Bronchial epithelial cell (primary cell): ENCODE results near the gene GPX4. TPM values are rescaled to one million over a fixed set of nuclear protein-coding genes. Genes with fewer than 3 reads are reported as not detected.

Source experiments
- DNase-seq: peaks from one replicate; pipeline ENCODE4 v3.0.0-alpha.2; 2010; ENCODE audit warnings: low read depth
- FAIRE-seq: peaks from 2 replicates; lab custom pipeline; 2011; peaks lifted over from hg19 to GRCh38; lab: Jason Lieb, UNC
- H3K27me3 ChIP-seq: 2 replicates; pipeline ENCODE4 v1.5.1; 2011; ENCODE audit warnings: low read length; ENCODE audit not compliant: control insufficient read depth, insufficient read depth
- H3K36me3 ChIP-seq: 2 replicates; pipeline ENCODE4 v1.5.1; 2011; ENCODE audit warnings: low read length; ENCODE audit not compliant: control insufficient read depth, insufficient read depth
- H3K4me3 ChIP-seq: 2 replicates; pipeline ENCODE4 v1.5.1; 2011; ENCODE audit warnings: mild to moderate bottlenecking, low read depth, low read length, control low read depth
- total RNA-seq: library from RNA; depleted of rRNA; stranded (reverse); fragments of >200 nt; gene quantifications from 2 replicates; pipeline ENCODE4 v1.2.1, GENCODE V29; 2014
- TF ChIP-seq, protein P1 (sequence below): IDR thresholded peaks from 2 replicates; pipeline ENCODE4 v1.5.1; 2011; ENCODE audit warnings: mild to moderate bottlenecking, moderate library complexity, low read length, control low read depth, inconsistent platforms; ENCODE audit not compliant: insufficient read depth, severe bottlenecking

Gene GPX4
- total RNA-seq, 1 donor from 2014 or later = 291 TPM

DNA sequence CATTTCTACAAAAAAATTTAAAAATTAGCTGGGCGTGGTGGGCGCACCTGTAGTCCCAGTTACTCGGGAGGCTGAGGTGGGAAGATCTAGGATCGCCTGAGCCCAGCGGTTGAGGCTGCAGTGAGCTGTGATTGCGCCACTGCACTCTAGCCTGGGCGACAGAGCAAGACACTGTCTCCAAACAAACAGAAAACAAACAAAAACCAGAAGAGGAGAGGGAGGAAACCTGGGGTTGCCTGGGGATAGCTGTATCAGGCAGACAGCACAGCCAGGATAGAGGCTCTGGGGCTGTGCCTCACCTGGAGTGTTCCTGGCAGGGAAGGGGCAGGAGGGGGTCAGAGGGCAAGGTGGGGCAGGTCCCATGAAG, 6.0 kb upstream of the GPX4 start:
- Histone ChIP-seq H3K36me3 (peaks cover 9% of the 10 kb centered on the region), H3K27me3 (no peaks in the 10 kb centered on the region), H3K4me3 (no peak overlapping the region)
- TF ChIP-seq, protein P1, sequence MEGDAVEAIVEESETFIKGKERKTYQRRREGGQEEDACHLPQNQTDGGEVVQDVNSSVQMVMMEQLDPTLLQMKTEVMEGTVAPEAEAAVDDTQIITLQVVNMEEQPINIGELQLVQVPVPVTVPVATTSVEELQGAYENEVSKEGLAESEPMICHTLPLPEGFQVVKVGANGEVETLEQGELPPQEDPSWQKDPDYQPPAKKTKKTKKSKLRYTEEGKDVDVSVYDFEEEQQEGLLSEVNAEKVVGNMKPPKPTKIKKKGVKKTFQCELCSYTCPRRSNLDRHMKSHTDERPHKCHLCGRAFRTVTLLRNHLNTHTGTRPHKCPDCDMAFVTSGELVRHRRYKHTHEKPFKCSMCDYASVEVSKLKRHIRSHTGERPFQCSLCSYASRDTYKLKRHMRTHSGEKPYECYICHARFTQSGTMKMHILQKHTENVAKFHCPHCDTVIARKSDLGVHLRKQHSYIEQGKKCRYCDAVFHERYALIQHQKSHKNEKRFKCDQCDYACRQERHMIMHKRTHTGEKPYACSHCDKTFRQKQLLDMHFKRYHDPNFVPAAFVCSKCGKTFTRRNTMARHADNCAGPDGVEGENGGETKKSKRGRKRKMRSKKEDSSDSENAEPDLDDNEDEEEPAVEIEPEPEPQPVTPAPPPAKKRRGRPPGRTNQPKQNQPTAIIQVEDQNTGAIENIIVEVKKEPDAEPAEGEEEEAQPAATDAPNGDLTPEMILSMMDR = no peak
- FAIRE-seq (no peak), DNase-seq (no peak)

DNA sequence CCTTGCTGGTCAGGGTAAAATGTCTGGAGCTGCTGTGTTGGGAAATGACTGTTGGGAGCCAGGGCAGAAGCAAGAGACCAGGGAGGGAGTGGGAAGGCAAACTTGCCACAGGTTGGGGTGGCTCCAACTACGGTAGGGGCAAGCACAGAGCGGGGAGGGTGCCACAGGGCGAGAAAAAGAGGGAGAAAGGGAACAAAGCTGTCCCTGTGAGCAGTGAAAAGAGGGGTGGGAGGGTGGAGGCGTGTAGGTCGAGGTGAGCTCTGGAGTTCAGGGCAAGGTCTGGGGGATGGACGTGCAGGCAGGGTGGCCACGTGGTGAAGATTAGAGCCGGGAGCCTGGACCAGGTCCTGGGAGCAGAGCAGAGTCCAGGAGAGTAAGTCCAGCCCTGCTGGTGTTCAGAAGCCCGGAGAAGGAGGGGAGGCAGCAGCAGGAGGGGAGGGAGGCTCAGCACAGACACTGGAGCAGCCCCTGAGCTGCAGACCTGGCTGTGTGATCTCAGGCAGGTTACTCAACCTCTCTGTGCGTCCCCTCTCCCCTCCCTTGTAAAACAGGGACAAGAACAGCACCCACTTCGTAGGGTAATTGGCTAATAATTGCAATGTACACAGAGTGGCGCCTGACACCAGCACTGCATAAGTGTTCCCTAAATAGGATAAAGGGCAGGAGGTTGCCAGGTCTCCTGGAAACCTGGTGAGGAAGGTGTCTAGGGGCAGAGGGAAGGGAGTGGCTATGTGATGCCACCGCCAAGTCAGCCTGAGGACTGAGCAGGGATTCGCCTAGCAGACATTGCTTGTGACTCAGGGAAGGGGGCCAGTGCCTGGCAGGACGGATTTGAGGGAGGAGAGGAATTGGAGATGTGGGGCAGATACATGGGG, 5.4 kb upstream of the GPX4 start:
- Histone ChIP-seq H3K27me3 (no peaks in the 10 kb centered on the region), H3K4me3 (no peak overlapping the region), H3K36me3 (peaks cover 4% of the 10 kb centered on the region)
- FAIRE-seq (no peak), DNase-seq (peak; percentile 72)
- TF ChIP-seq, protein P1 = no peak

DNA sequence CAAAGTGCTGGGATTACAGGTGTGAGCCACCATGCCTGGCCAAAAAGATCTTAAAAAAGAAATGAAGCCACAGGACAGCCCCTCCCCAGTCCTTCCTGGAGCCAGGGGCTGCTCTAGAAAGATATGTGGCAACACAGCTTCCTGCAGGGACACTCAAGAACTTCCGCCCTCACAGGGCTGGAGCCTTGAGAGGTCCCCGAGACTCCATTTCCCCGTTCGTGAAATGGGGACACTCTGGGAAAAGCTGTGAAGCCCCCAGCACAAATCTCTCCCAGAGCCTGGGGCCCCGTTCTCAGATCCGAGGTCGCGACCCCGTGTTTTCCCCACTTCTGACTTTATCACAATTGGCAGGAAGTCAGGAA, 2.5 kb upstream of the GPX4 start:
- no peak for FAIRE-seq
- no peak for DNase-seq
- Histone ChIP-seq H3K27me3 (no peaks in the 10 kb centered on the region), H3K4me3 (no peak overlapping the region), H3K36me3 (peaks cover 3% of the 10 kb centered on the region)
- TF ChIP-seq, protein P1 = no peak

DNA sequence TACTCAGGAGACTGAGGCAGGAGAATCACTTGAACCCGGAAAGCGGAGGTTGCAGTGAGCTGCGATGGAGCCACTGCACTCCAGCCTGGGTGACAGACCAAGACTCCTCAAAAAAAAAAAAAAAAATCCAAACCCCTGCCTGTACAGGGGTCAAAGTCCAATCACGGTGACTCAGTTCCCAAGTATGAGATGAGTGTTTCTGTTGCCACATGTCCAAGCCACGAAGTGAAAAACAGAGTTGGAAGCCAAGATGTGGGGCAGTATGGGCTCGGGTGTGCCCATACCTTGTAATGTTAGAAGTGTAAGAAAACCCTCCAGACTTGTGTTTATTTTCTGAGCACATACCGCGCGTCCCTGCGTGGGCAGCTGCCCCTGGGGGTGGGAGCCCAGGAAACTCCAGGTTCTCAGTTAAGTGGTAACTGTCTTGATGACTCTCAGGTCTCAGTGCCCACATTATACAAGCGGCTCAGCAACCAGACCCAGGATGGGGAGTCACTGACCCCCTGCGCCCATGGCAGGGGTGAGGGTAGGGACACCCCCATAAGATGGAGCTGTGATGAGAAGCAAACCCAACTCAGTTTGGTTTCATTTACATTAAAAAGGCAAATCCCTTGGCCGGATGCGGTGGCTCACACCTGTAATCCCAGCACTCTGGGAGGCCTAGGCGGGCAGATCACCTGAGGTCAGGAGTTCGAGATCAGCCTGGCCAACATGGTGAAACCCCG, 1.2 kb upstream of the GPX4 start:
- TF ChIP-seq, protein P1 = no peak
- H3K4me3 ChIP-seq = no peak overlapping the region
- FAIRE-seq (peak; percentile 40), DNase-seq (peak; percentile 100)
- H3K27me3 ChIP-seq = no peaks in the 10 kb centered on the region
- peaks cover 6% of the 10 kb centered on the region for H3K36me3 ChIP-seq

DNA sequence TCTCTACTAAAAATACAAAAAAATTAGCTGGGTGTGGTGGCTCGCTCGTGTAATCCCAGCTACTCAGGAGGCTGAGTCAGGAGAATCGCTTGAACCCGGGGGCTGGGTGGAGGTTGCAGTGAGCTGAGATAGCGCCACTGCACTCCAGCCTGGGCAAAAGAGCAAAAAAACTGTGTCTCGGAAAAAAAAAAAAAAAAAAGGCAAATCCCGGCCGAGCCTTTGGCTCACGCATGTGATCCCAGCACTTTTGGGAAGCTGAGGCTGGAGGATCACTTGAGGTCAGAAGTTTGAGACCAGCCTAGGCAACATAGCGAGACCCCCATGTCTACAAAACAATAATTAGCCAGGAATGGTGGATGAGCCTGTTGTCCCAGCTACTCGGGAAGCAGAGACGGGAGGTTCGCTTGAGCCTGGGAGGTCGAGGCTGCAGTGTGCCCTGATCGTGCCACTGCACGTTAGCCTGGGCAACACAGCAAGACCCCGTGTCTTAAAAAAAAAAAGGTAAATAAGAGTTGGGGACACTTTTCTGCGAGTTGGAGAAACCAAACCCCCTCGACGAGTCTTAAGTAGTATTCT, 574 bp upstream of the GPX4 start:
- Histone ChIP-seq H3K4me3 (no peak overlapping the region), H3K36me3 (peaks cover 6% of the 10 kb centered on the region), H3K27me3 (no peaks in the 10 kb centered on the region)
- TF ChIP-seq, protein P1 = no peak
- FAIRE-seq (no peak), DNase-seq (no peak)
